ENCODE results near the gene ABHD4. TPM values are rescaled to one million over a fixed set of nuclear protein-coding genes. Genes with fewer than 3 reads are reported as not detected.
"Not testable (repeated sequence)": the region's sequence is repeated elsewhere in the genome, so short reads cannot be mapped to it uniquely, and the experiment has no call there.

ABHD4 gene
- total RNA-seq, 1 experiment from 2014 or later = 9.1 TPM

GRCh38 chr14:22587247-22587646, 10.9 kb upstream of the ABHD4 start:
- Histone ChIP-seq H3F3A (ENCODE audit: low read length, unreplicated experiment) (no peaks in the 10 kb centered on the region), H3K9me2 (replicated peaks; ENCODE audit: low read length) (no peaks in the 10 kb centered on the region), H3K4me1 (ENCODE audit: insufficient read depth, low read length) (peaks cover 25% of the 10 kb centered on the region), H3K4me3 (ENCODE audit: low read length) (no peak overlapping the region; the same call in 1 of the 2 replicates), H3K4me2 (ENCODE audit: low read length) (peak overlapping the region; percentile 91), H3K79me2 (ENCODE audit: low read length) (peaks cover 63% of the 10 kb centered on the region), H2AFZ (ENCODE audit: low read length) (no peak overlapping the region), H3K27ac (ENCODE audit: low read length) (no peak overlapping the region), H3K27me3 (ENCODE audit: low read length) (no peaks in the 10 kb centered on the region), H3K36me3 (ENCODE audit: low read depth, low read length) (no peaks in the 10 kb centered on the region), H3K9me3 (ENCODE audit: low read length) (no peaks in the 10 kb centered on the region), H3K9ac (ENCODE audit: low read length) (no peak overlapping the region), H4K20me1 (ENCODE audit: low read length) (peaks cover 16% of the 10 kb centered on the region; the same call in 1 of the 2 replicates)
- ATAC-seq (no peak), DNase-seq (no peak)
- ChIA-PET POLR2A (ENCODE audit: unreplicated experiment) (no interaction called here), CTCF (no interaction called here)
- TF ChIP-seq EZH2phosphoT487 (IDR thresholded peaks at IDR 0.05; ENCODE audit: borderline replicate concordance, low read length) (no peak), CTCF (conservative IDR thresholded peaks at IDR 0.05; ENCODE audit: low read depth, low read length) (no peak), EZH2 (IDR thresholded peaks at IDR 0.05; ENCODE audit: low read length, unreplicated experiment) (no peak)
- BruUV-seq (replicated peaks) = no TSS peak
- intact Hi-C loops (cut with micrococcal nuclease) = no loop called here

DNA sequence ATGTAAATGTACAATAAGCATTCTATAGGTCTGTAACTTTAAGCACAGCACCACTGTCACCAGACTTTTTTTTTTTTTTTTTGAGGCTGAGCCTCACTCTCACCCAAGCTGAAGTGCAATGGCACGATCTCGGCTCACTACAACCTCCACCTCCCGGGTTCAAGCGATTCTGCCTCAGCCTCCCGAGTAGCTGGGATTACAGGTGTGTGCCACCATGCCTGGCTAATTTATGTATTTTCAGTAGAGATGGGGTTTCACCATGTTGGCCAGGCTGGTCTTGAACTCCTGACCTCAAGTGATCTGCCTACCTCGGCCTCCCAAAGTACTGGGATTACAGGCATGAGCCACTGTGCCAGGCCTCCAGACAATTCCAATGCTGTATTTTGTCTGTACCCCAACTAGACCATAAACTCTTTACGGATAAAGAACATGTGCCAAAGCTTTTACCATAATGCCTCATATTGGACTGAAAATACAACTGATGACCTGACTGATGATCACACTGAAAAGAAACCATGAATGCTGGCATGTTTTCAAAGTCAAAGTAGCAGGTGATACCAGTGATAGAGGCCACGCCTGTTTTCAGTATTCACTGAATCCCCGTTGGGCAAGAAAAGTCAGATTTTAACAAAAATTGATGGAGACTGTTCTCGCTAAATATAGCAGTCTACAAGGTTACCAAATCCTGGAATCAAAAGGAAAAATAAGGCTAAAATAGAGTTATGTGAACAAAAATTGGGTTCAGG, 10.2 kb upstream of the ABHD4 start:
- H3K4me1 ChIP-seq (ENCODE audit: insufficient read depth, low read length) = peaks cover 25% of the 10 kb centered on the region
- intact Hi-C loops (cut with micrococcal nuclease); H3K27ac ChIP-seq (ENCODE audit: low read length); H2AFZ ChIP-seq (ENCODE audit: low read length); H3K36me3 ChIP-seq (ENCODE audit: low read depth, low read length); POLR2A ChIA-PET (ENCODE audit: unreplicated experiment); CTCF ChIA-PET; ATAC-seq; H3K9me2 ChIP-seq (replicated peaks; ENCODE audit: low read length); H3K27me3 ChIP-seq (ENCODE audit: low read length); BruUV-seq (replicated peaks); H3F3A ChIP-seq (ENCODE audit: low read length, unreplicated experiment); DNase-seq; H3K9me3 ChIP-seq (ENCODE audit: low read length): not testable (repeated sequence)
- peak overlapping the region; percentile 89 for H3K9ac ChIP-seq (ENCODE audit: low read length)
- H3K4me3 ChIP-seq (ENCODE audit: low read length) = peak overlapping the region; percentile 80
- H4K20me1 ChIP-seq (ENCODE audit: low read length) = peaks cover 16% of the 10 kb centered on the region; the same call in 1 of the 2 replicates
- H3K4me2 ChIP-seq (ENCODE audit: low read length) = peak overlapping the region; percentile 91
- peaks cover 62% of the 10 kb centered on the region for H3K79me2 ChIP-seq (ENCODE audit: low read length)

- Histone ChIP-seq H4K20me1 (ENCODE audit: low read length) (peaks cover 16% of the 10 kb centered on the region; the same call in 1 of the 2 replicates), H3K4me2 (ENCODE audit: low read length) (peak overlapping the region; percentile 91), H3K9me3 (ENCODE audit: low read length) (no peaks in the 10 kb centered on the region), H3K27me3 (ENCODE audit: low read length) (no peaks in the 10 kb centered on the region), H3K9me2 (replicated peaks; ENCODE audit: low read length) (no peaks in the 10 kb centered on the region), H3F3A (ENCODE audit: low read length, unreplicated experiment) (no peaks in the 10 kb centered on the region), H3K4me1 (ENCODE audit: insufficient read depth, low read length) (peaks cover 25% of the 10 kb centered on the region), H3K9ac (ENCODE audit: low read length) (peak overlapping the region; percentile 89), H3K27ac (ENCODE audit: low read length) (peak overlapping the region; percentile 48), H3K36me3 (ENCODE audit: low read depth, low read length) (no peaks in the 10 kb centered on the region), H3K4me3 (ENCODE audit: low read length) (peak overlapping the region; percentile 80), H3K79me2 (ENCODE audit: low read length) (peaks cover 55% of the 10 kb centered on the region), H2AFZ (ENCODE audit: low read length) (peak overlapping the region; percentile 66)
- TSS peak; percentile 79 for BruUV-seq (replicated peaks)
- POLR2A ChIA-PET (ENCODE audit: unreplicated experiment) = interaction anchor here (0.7 to 1.5 kb wide), 5 partner anchors 10 to 249 kb away, joined by 3 to 18 read pairs (median 3); partner anchors contain the start of gene ABHD4
- no peak for TF ChIP-seq EZH2 (IDR thresholded peaks at IDR 0.05; ENCODE audit: low read length, unreplicated experiment)
- TF ChIP-seq CTCF (conservative IDR thresholded peaks at IDR 0.05; ENCODE audit: low read depth, low read length) = no peak
- no peak for TF ChIP-seq EZH2phosphoT487 (IDR thresholded peaks at IDR 0.05; ENCODE audit: borderline replicate concordance, low read length)
- ATAC-seq (no peak), DNase-seq (no peak)
- CTCF ChIA-PET = interaction anchor here (0.6 to 1.5 kb wide), 5 partner anchors 10 to 124 kb away, joined by 3 to 12 read pairs (median 5); no protein-coding TSS in a partner anchor
- intact Hi-C loops (cut with micrococcal nuclease) = no loop called here
Observed at GRCh38 chr14:22588526-22589095, 9.5 kb upstream of the ABHD4 start.
